Activated CD4-positive, alpha-beta memory T cell treated with anti-CD3 and anti-CD28 coated beads for 36 hours (primary cell): ENCODE measurements around the gene CREBL2. TPM values are rescaled to one million over a fixed set of nuclear protein-coding genes. Genes with fewer than 3 reads are reported as not detected.
A peak's percentile ranks its signal among the peaks of the same experiment; 100 is the strongest.

Experiments used
- CTCF ChIA-PET: fragments of 350-600 bp; sonication (Branson Sonifier 250); formaldehyde crosslinking; loops from one replicate; lab custom pipeline; 2021; ENCODE audit warnings: antibody characterized with exemption, inconsistent platforms; lab: Charles Lee
- POLR2A ChIA-PET: fragments of 350-600 bp; sonication (Branson Sonifier 250); formaldehyde crosslinking; loops from one replicate; lab custom pipeline; 2021; ENCODE audit warnings: antibody characterized with exemption; lab: Charles Lee
- DNase-seq: peaks from one replicate; pipeline ENCODE4 v3.0.0-alpha.2; 2020
- H3K27ac Mint-ChIP-seq: one replicate; pipeline ENCODE4 v1.8.0; 2021; ENCODE audit warnings: mixed read lengths
- H3K27me3 Mint-ChIP-seq: one replicate; pipeline ENCODE4 v1.8.0; 2021; ENCODE audit warnings: mixed read lengths
- H3K36me3 Mint-ChIP-seq: one replicate; pipeline ENCODE4 v1.8.0; 2021; ENCODE audit warnings: mixed read lengths
- H3K4me1 Mint-ChIP-seq: one replicate; pipeline ENCODE4 v1.8.0; 2021; ENCODE audit warnings: low read depth, mixed read lengths
- H3K4me3 Mint-ChIP-seq: one replicate; pipeline ENCODE4 v1.8.0; 2021; ENCODE audit warnings: mild to moderate bottlenecking, mixed read lengths
- H3K9me3 Mint-ChIP-seq: one replicate; pipeline ENCODE4 v1.8.0; 2021; ENCODE audit warnings: mixed read lengths
- intact Hi-C: fragments of 100-400 bp; cut with micrococcal nuclease; formaldehyde crosslinking; loops from one replicate; pipeline ENCODE4 v1.15.1; 2023
- total RNA-seq, 2 experiments: library from RNA; stranded (reverse); gene quantifications; one replicate each; pipeline ENCODE4 v1.2.3, GENCODE V29; 2021

The CREBL2 gene
- total RNA-seq, 2 experiments from 2014 or later: 30.4 to 32.2 TPM

DNA sequence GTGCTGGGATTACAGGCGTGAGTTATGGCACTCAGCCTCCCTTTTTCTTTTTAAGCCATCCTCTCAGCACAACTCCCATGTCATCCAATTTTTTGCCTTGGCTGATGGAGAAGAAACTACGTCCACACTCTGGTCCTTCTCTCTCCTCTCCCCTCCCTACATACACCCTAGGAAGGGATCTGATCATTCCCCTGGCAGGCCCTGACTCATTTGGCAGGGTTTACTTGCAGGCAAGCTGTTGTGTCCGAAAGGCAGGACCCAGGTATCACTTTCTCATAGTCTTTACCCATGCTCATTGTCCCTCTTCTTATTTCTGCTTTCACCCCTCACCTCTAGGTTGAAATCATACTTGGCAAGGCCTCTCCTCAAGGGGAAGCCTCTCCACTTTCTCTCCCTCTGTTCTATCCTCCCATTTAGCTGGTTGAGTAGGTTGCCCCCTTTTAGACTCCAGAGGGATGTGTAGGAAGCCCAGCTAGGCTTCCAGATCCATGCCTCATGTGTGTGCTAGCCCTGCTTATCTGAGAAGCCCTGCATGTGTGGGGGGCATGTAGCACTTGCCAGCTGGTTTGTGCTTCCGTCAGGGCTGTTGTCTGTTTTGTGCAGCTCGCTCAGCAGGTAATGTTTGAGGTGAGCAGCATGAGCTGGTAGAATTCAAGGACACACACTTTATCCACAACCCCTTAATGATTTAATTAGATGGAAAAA lies 69.5 kb downstream of the CREBL2 start:
- no peak for DNase-seq
- CTCF ChIA-PET: interaction anchor here (1.0 kb wide), 1 partner anchor 35 kb away, joined by 3 read pairs; no protein-coding TSS in a partner anchor
- H3K4me3 Mint-ChIP-seq: no peak overlapping the region

DNA sequence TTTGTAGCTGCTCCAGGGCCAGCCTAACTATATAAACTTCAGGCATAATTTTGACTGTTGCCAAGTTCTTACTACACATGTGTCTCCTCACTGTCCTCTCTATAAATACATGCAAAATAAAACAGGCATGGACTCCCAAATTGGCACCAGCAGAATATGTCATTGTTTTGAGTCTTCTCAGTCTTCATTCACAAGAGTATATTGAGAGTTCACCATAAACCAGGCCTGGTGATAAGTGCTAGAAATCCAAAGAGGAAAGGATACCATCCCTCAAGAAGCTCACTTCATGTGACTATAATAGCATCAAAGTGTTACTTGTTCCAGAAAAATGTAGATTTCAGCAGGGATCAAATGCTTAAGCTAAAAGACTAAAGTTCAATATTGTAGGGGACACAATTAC lies 70.6 kb downstream of the CREBL2 start:
- ChIA-PET POLR2A (no interaction called here), CTCF (interaction anchor here (0.8 kb wide), 1 partner anchor 26 kb away, joined by 3 read pairs; no protein-coding TSS in a partner anchor)
- no peak overlapping the region for H3K27ac Mint-ChIP-seq
- no peaks in the 10 kb centered on the region for H3K9me3 Mint-ChIP-seq
- H3K36me3 Mint-ChIP-seq: no peaks in the 10 kb centered on the region
- intact Hi-C loops: no loop called here
- H3K4me1 Mint-ChIP-seq: no peaks in the 10 kb centered on the region
- H3K27me3 Mint-ChIP-seq: no peaks in the 10 kb centered on the region
- H3K4me3 Mint-ChIP-seq: no peak overlapping the region
- no peak for DNase-seq

More for the DNA sequence above, 69.5 kb downstream of the CREBL2 start:
- Mint-ChIP-seq H3K36me3 (no peaks in the 10 kb centered on the region), H3K4me1 (peaks cover 4% of the 10 kb centered on the region), H3K9me3 (no peaks in the 10 kb centered on the region), H3K27me3 (no peaks in the 10 kb centered on the region), H3K27ac (no peak overlapping the region)
- POLR2A ChIA-PET: no interaction called here
- intact Hi-C loops: no loop called here

DNA sequence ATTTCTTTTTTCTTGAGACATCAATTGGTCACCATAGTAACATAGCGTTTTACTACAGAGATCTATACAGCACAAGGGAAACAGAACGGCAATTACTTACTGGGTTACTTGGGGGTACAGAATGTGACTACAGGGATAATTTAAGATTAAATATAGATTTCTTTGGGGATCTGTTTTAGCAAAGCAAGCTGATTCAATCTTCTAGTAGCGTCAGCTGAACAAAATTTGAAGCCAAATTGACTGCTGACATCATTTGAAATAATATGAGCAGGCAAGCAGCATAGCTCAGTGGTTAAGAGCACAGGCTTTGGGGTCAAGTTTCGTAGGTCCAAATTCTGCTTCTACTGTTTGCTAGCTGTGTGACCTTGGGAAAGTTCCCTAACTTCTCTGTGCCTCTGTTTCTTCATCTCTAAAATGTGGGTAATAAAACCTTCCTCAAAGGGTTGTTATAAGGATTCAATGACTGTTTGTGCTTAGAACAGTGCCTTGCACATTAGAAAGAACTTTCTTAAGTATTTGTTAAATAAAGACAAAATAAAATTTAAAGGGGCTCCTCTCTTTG lies 71.5 kb downstream of the CREBL2 start:
- POLR2A ChIA-PET: no interaction called here

DNA sequence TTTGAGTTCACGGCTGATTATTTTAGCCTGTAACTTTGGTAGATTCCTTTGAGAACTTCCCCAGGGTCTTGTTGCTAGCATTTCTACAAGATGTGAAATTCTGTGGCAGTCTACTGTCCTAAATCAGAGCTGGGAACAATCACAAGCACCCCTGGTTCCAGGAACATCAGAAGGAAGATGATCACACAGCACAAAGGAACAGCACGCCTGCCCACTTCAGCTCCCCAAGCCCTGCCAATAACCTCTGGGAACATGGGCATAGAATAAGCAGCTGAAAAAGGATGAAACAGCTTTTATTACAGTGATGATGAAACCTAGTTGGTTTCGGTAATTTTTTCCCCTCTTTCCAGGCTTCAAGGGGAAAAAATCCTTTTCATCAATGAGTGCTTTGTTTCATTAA lies 72.0 kb downstream of the CREBL2 start:
- no peak for DNase-seq
- ChIA-PET CTCF (no interaction called here), POLR2A (no interaction called here)
- Mint-ChIP-seq H3K27me3 (no peaks in the 10 kb centered on the region), H3K9me3 (no peaks in the 10 kb centered on the region), H3K4me1 (no peaks in the 10 kb centered on the region), H3K4me3 (no peak overlapping the region), H3K27ac (no peak overlapping the region), H3K36me3 (peaks cover 10% of the 10 kb centered on the region)
- intact Hi-C loops: no loop called here

More for the DNA sequence above, 71.5 kb downstream of the CREBL2 start:
- Mint-ChIP-seq H3K27me3 (no peaks in the 10 kb centered on the region), H3K36me3 (peaks cover 5% of the 10 kb centered on the region), H3K9me3 (no peaks in the 10 kb centered on the region), H3K27ac (no peak overlapping the region), H3K4me1 (no peaks in the 10 kb centered on the region), H3K4me3 (no peak overlapping the region)
- CTCF ChIA-PET: interaction anchor here (0.8 kb wide), 1 partner anchor 27 kb away, joined by 3 read pairs; no protein-coding TSS in a partner anchor
- intact Hi-C loops: no loop called here
- DNase-seq: no peak

DNA sequence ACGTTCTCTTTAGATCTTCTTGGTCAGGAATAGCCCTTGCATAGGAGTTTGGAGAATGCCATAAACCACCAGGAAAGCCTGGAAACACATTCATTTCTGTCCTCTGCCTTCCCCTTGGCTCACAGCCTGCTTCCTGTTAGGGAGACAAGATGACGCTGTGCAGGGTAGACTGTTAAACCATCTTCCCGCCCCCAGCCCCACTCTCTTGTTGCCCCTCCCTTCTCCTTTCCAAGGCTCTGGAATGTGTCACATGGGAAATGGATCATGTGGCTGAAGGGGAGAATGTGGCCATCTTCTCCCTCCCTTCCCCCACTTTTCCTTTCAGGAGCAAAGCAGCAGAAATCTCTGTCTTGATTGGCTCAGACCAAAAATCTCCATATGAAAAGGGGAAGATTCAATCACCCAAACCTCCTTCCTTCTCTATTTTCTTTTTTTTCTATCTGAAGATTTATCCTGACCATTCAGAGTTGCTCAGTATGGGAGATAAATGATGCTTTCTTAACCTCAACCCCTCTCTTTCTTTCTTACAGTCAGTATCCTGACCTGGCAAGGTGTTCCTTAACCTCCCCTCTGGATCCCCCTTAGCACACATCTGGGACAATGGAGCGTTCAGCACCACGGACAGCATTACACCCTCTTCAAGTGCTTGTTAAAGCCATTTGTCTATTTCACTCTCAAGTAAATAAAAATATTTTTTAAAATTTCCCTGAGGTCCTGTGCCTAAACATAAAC lies 72.9 kb downstream of the CREBL2 start:
- H3K4me3 Mint-ChIP-seq: no peak overlapping the region
- H3K36me3 Mint-ChIP-seq: peaks cover 16% of the 10 kb centered on the region
- intact Hi-C loops: no loop called here
- H3K27ac Mint-ChIP-seq: no peak overlapping the region
- no peaks in the 10 kb centered on the region for H3K27me3 Mint-ChIP-seq
- peak; percentile 31 for DNase-seq
- ChIA-PET POLR2A (no interaction called here), CTCF (no interaction called here)
- H3K4me1 Mint-ChIP-seq: peaks cover 4% of the 10 kb centered on the region
- no peaks in the 10 kb centered on the region for H3K9me3 Mint-ChIP-seq

DNA sequence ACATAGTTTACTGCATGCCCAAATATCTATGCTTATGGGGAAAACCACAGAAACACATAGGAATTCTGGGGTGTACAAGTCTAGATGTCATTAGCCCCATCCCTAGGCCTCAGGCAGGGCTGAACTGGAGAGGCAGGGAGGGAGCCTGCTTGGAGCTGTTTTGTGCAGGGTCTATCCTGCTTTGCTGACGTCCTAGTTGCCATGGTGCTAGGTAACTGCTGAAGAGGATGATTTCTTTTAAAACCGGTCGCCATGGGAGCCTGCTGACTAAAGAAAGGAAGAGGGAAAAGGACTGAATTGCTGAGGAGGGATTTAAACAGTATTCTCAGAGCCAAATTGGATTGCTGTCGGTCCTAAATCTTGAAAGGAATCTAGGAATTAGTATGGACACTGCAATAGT lies 73.6 kb downstream of the CREBL2 start:
- POLR2A ChIA-PET: no interaction called here
- Mint-ChIP-seq H3K4me3 (no peak overlapping the region), H3K9me3 (no peaks in the 10 kb centered on the region), H3K27me3 (no peaks in the 10 kb centered on the region), H3K4me1 (peaks cover 12% of the 10 kb centered on the region), H3K27ac (no peak overlapping the region), H3K36me3 (peaks cover 16% of the 10 kb centered on the region)
- CTCF ChIA-PET: no interaction called here
- intact Hi-C loops: no loop called here
- no peak for DNase-seq

DNA sequence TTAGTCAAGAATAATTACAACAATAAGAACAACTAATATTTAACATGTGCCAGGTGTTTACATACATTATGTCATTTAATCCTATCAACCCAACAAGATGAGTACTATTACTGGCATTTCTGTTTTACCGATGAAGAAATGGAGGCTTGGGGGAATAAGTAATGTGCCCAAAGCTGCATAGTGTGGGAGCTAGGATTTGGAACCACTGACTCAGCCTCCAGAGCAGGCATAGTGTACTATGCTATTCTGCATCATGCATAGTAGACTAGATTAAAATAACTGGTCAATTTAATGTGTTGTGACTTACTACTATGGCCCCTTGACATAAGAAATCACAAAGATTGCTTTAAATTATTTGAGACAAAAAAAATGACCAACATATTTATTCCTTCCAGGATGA lies 74.8 kb downstream of the CREBL2 start:
- Mint-ChIP-seq H3K4me1 (peaks cover 23% of the 10 kb centered on the region), H3K9me3 (no peaks in the 10 kb centered on the region), H3K27ac (no peak overlapping the region), H3K27me3 (no peaks in the 10 kb centered on the region), H3K36me3 (peaks cover 19% of the 10 kb centered on the region), H3K4me3 (no peak overlapping the region)
- CTCF ChIA-PET: no interaction called here
- DNase-seq: no peak
- intact Hi-C loops: no loop called here
- POLR2A ChIA-PET: no interaction called here

DNA sequence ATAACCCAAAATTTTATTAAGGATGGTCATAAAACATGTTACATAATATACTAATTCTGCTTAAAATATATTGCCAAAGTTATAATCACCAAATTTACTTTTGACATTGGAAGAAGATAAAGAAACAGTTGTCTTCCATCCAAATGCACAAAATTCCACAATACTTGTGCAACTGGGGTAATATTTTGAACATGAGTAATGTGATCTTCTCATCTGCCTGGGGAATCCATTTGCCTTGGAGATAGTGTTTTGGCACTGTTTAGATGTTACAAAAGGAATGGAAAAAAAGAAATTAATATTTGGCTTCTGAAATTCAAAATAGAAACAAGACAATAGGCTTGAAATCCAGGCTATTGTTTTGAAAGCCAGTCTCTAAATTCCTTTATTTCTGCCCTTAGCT lies 75.2 kb downstream of the CREBL2 start:
- intact Hi-C loops: no loop called here
- H3K4me3 Mint-ChIP-seq: no peak overlapping the region
- ChIA-PET CTCF (interaction anchor here (1.5 kb wide), 1 partner anchor 42 kb away, joined by 8 read pairs; no protein-coding TSS in a partner anchor), POLR2A (no interaction called here)
- DNase-seq: no peak
- no peak overlapping the region for H3K27ac Mint-ChIP-seq
- H3K4me1 Mint-ChIP-seq: peaks cover 27% of the 10 kb centered on the region
- peaks cover 21% of the 10 kb centered on the region for H3K36me3 Mint-ChIP-seq
- H3K9me3 Mint-ChIP-seq: no peaks in the 10 kb centered on the region
- no peaks in the 10 kb centered on the region for H3K27me3 Mint-ChIP-seq

DNA sequence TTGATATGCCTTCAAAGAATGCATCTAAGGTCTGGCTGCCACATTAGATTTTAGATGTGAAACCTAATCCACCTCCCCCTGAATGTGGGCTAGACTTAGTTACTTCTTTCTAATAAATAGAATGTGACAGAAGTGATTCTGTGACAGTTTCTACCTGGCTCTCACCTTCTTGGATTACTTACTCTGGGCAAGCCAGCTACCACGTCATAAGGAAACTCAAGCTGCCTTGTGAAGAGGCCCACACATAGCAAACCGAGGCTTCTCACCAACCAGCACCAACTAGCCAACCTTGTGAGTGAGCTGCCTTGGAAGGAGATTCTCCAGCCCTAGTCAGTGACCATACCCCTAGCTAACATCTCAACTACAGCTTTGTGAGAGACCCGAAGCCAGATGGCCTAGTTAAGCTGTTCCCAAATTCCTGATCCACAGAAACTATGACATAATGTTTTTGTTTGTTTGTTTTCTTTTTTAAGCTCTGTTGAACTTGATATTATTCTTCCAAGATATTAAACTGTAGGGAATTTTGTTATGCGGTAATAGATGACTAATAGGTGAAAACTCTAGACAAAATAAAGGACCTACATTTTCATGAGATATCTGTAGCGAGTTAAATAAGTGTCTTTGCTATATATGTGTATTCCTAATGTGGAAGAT lies 78.1 kb downstream of the CREBL2 start:
- no peak overlapping the region for H3K4me3 Mint-ChIP-seq
- H3K36me3 Mint-ChIP-seq: peaks cover 29% of the 10 kb centered on the region
- CTCF ChIA-PET: interaction anchor here (0.9 kb wide), 2 partner anchors 25 to 36 kb away, joined by 3 to 4 read pairs; no protein-coding TSS in a partner anchor
- H3K27ac Mint-ChIP-seq: peak overlapping the region; percentile 52
- H3K4me1 Mint-ChIP-seq: peaks cover 41% of the 10 kb centered on the region
- intact Hi-C loops: no loop called here
- no peaks in the 10 kb centered on the region for H3K9me3 Mint-ChIP-seq
- POLR2A ChIA-PET: interaction anchor here (0.9 kb wide), 2 partner anchors 31 to 118 kb away, joined by 3 read pairs; no protein-coding TSS in a partner anchor
- peak; percentile 58 for DNase-seq
- no peaks in the 10 kb centered on the region for H3K27me3 Mint-ChIP-seq

DNA sequence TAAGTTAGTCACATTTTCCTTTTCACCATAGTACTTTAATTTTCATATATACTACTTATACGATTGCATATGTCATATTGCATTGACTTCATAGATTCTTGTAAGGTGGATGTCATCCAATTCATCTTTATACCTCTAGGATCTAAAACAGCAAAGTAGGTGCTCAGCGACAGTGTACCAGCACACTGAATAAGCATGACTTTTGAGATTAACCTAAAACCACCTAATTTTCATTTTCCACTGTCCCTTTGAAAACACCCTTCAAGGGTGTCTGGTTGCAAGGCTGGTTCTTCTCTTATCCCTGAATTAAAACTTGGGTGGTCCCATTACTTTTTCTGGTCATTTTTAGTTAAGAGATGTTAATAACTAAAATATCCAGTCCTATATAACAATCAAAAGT lies 79.9 kb downstream of the CREBL2 start:
- ChIA-PET POLR2A (no interaction called here), CTCF (no interaction called here)
- Mint-ChIP-seq H3K4me3 (no peak overlapping the region), H3K27ac (peak overlapping the region; percentile 4), H3K4me1 (peaks cover 53% of the 10 kb centered on the region), H3K36me3 (peaks cover 40% of the 10 kb centered on the region), H3K9me3 (no peaks in the 10 kb centered on the region), H3K27me3 (no peaks in the 10 kb centered on the region)
- no peak for DNase-seq
- intact Hi-C loops: no loop called here

DNA sequence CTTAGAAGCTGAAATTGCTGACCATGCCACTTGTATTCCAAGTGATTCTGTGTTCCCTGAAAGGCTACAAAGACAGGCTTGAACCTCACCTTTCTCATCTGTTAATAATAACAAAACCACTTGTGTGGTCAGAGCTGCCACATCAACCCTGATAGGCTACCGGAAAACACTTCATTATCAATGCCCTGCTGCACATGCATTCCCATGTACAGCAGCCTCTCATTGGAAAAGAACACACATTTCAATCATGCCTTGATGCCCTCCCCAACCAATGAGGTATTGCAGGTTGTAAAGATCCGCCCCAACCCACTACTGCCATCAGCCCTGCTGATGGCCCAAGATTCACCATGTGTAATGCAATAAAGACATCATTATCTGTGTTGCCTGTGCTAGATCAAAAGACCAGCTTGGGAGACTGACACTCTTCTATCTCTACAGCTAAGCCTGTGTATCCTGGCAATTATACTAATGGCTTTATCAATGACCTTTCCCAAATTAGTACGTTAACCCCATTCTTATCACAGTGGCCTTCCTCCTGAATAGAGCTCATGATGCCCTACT lies 81.5 kb downstream of the CREBL2 start:
- Mint-ChIP-seq H3K4me3 (no peak overlapping the region), H3K27ac (no peak overlapping the region)
- intact Hi-C loops: no loop called here

More for the DNA sequence above, 81.5 kb downstream of the CREBL2 start:
- DNase-seq: no peak
- H3K36me3 Mint-ChIP-seq: peaks cover 35% of the 10 kb centered on the region
- CTCF ChIA-PET: interaction anchor here (1.0 to 1.5 kb wide), 3 partner anchors 22 to 47 kb away, joined by 3 to 8 read pairs (median 3); no protein-coding TSS in a partner anchor
- no peaks in the 10 kb centered on the region for H3K9me3 Mint-ChIP-seq
- no peaks in the 10 kb centered on the region for H3K27me3 Mint-ChIP-seq
- peaks cover 70% of the 10 kb centered on the region for H3K4me1 Mint-ChIP-seq
- POLR2A ChIA-PET: interaction anchor here (1.4 to 8.5 kb wide), 3 partner anchors 23 to 48 kb away, joined by 4 to 133 read pairs (median 7); partner anchors contain the start of gene CDKN1B
